HepG2 (cell line): ENCODE measurements around the gene LSM14B. TPM values are rescaled to one million over a fixed set of nuclear protein-coding genes. Genes with fewer than 3 reads are reported as not detected.
A peak's percentile ranks its signal among the peaks of the same experiment; 100 is the strongest.

Source experiments
- CENPX ChIP-seq: sonication (generic); formaldehyde crosslinking; IDR thresholded peaks from 2 replicates; pipeline ENCODE4 v1.9.0; 2021; ENCODE audit warnings: mild to moderate bottlenecking, missing genetic modification reagents, moderate library complexity
- HCFC1 ChIP-seq: fragments of 150-350 bp; IDR thresholded peaks from 2 replicates; pipeline ENCODE4 v1.6.1; 2014; ENCODE audit warnings: low read depth, low read length
- HOXA9 ChIP-seq: sonication (generic); formaldehyde crosslinking; IDR thresholded peaks from 2 replicates; pipeline ENCODE4 v1.8.1; 2022; ENCODE audit warnings: missing genetic modification reagents, mild to moderate bottlenecking, moderate library complexity, borderline replicate concordance
- KDM3A ChIP-seq: IDR thresholded peaks from 2 replicates; pipeline ENCODE4 v1.6.1; 2018; ENCODE audit warnings: low read depth, missing compliant biosample characterization
- MBNL3 ChIP-seq: fragments of 250-450 bp; sonication (Bioruptor Pico); conservative IDR thresholded peaks from 2 replicates; pipeline ENCODE4 v1.8.0; 2022; ENCODE audit warnings: mild to moderate bottlenecking, inconsistent platforms
- NRL ChIP-seq: sonication (generic); formaldehyde crosslinking; IDR thresholded peaks from 2 replicates; pipeline ENCODE4 v1.5.0; 2020; ENCODE audit warnings: missing genetic modification reagents, mild to moderate bottlenecking, moderate library complexity, borderline replicate concordance
- PTBP1 ChIP-seq: fragments of 200-400 bp; formaldehyde crosslinking; IDR thresholded peaks from 2 replicates; pipeline ENCODE4 v1.6.1; 2018; ENCODE audit warnings: low read length, low read depth; ENCODE audit not compliant: poor library complexity, severe bottlenecking
- SETDB1 ChIP-seq: sonication (generic); formaldehyde crosslinking; IDR thresholded peaks from 2 replicates; pipeline ENCODE4 v1.5.1; 2020; ENCODE audit warnings: missing genetic modification reagents, mild to moderate bottlenecking, borderline replicate concordance
- SMAD9 ChIP-seq: sonication (generic); formaldehyde crosslinking; IDR thresholded peaks from 2 replicates; pipeline ENCODE4 v1.5.1; 2020; ENCODE audit warnings: mild to moderate bottlenecking, missing genetic modification reagents
- ZFP62 ChIP-seq: sonication (generic); formaldehyde crosslinking; IDR thresholded peaks from 2 replicates; pipeline ENCODE4 v1.4.0; 2020; ENCODE audit warnings: missing genetic modification reagents
- ZMYM3 ChIP-seq: sonication (generic); formaldehyde crosslinking; IDR thresholded peaks from 2 replicates; pipeline ENCODE4 v1.5.1; 2020; ENCODE audit warnings: mild to moderate bottlenecking, missing genetic modification reagents
- ZNF207 ChIP-seq: fragments of 450-650 bp; IDR thresholded peaks from 2 replicates; pipeline ENCODE4 v1.6.1; 2016; ENCODE audit warnings: antibody characterized with exemption, borderline replicate concordance
- ZNF709 ChIP-seq: sonication (generic); formaldehyde crosslinking; IDR thresholded peaks from 2 replicates; pipeline ENCODE4 v1.5.0; 2020; ENCODE audit warnings: mild to moderate bottlenecking, missing genetic modification reagents
- ZNF761 ChIP-seq: sonication (generic); formaldehyde crosslinking; conservative IDR thresholded peaks from 2 replicates; pipeline ENCODE4 v1.4.0; 2020; ENCODE audit warnings: mild to moderate bottlenecking, missing genetic modification reagents
- ZNF788 ChIP-seq: sonication (generic); formaldehyde crosslinking; IDR thresholded peaks from 2 replicates; pipeline ENCODE4 v1.5.0; 2020; ENCODE audit warnings: mild to moderate bottlenecking, missing genetic modification reagents, borderline replicate concordance
- ZSCAN30 ChIP-seq: sonication (generic); formaldehyde crosslinking; IDR thresholded peaks from 2 replicates; pipeline ENCODE4 v1.5.0; 2020; ENCODE audit warnings: mild to moderate bottlenecking, missing genetic modification reagents
- polyA plus RNA-seq, 8 experiments: library from polyadenylated mRNA; depleted of rRNA in 3 of 8; stranded (reverse) in 7 of 8; unstranded in 1 of 8; fragments of >200 nt; fragmentation: Illumina TruSeq in 4 of 8; extraction: Trizol in 4 of 8; gene quantifications; 2 replicates each; pipeline versions ENCODE4 v1.2.1 to v1.2.3, GENCODE V29; 2011 to 2016; ENCODE audit warnings: low read depth in 4 of 8, missing spikeins in 1 of 8, mixed read lengths in 1 of 8; ENCODE audit not compliant: insufficient read depth in 1 of 8
- total RNA-seq, 5 experiments: library from RNA; depleted of rRNA; stranded (reverse); fragments of >200 nt; fragmentation: Illumina TruSeq; extraction: Trizol; gene quantifications; 2 replicates each; pipeline ENCODE4 v1.2.3, GENCODE V29; 2016; ENCODE audit warnings: low read depth in 1 of 5
- TF ChIP-seq, protein P1 (sequence below): IDR thresholded peaks from 2 replicates; pipeline ENCODE4 v1.6.1; 2012; ENCODE audit warnings: inconsistent platforms
- TF ChIP-seq, protein P2 (sequence below): sonication (generic); formaldehyde crosslinking; conservative IDR thresholded peaks from 2 replicates; pipeline ENCODE4 v1.4.0; 2020; ENCODE audit warnings: missing genetic modification reagents
- TF ChIP-seq, protein P3 (sequence below): sonication (generic); formaldehyde crosslinking; IDR thresholded peaks from 2 replicates; pipeline ENCODE4 v1.8.0; 2022; ENCODE audit warnings: low read depth, missing genetic modification reagents
- TF ChIP-seq, protein P4 (sequence below): sonication (generic); formaldehyde crosslinking; IDR thresholded peaks from 2 replicates; pipeline ENCODE4 v1.5.1; 2020; ENCODE audit warnings: missing genetic modification reagents, mild to moderate bottlenecking, borderline replicate concordance

LSM14B gene
- total and polyA plus RNA-seq, 2 of the 13 experiments (the other 11 are each of a cell fraction or from before 2014, with no cell fraction given) = 43.3 to 79.2 TPM

DNA sequence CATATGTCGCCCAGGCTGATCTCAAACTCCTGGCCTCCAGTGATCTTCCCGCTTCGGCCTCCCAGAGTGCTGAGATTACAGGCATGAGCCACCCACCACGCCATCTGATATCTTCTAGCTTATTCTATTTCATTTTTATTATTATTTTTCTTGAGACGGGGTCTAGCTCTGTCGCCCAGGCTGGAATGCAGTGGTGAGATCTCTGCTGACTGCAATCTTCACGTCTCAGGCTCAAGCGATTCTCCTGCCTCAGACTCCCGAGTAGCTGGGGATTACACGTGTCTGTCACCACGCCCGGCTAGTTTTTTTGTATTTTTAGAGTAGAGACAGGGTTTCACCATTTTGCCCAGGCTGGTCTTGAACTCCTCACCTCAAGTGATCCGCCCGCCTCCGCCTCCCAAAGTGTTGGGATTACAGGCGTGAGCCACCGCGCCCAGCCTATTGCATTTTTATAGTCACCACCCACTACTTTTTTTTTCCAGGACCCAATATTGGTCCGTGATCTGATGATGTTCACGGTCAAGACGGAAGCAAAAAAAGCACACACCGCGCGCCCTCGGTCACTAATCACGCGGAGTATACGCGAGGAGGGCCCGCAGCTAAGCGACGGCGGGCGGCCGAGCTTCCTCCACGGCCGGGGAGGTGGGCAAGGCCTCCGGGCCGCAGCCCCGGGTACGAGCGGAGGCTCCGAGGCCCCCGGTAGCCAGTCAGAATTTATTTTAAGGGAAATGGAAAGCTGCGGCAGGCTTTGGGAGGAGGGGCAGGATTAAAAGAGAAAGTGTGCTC is 1.1 kb upstream of the LSM14B start (continued):
- TF ChIP-seq, protein P1, sequence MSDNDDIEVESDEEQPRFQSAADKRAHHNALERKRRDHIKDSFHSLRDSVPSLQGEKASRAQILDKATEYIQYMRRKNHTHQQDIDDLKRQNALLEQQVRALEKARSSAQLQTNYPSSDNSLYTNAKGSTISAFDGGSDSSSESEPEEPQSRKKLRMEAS = peak; percentile 52; the same call in 1 of the 2 replicates
- TF ChIP-seq ZFP62 (CRISPR knock-in tag) (no peak), ZNF788 (peak; percentile 56; the same call in 1 of the 2 replicates), PTBP1 (peak; percentile 26), CENPX (CRISPR knock-in tag) (no peak), ZMYM3 (CRISPR knock-in tag) (peak; percentile 65), ZNF207 (no peak), SMAD9 (peak; percentile 93; the same call in 1 of the 2 replicates), ZNF709 (no peak), KDM3A (CRISPR knock-in tag) (peak; percentile 77; the same call in 1 of the 2 replicates), HCFC1 (no peak), HOXA9 (CRISPR knock-in tag) (no peak; the same call in 1 of the 2 replicates), SETDB1 (no peak), ZSCAN30 (CRISPR knock-in tag) (0 out of 2 replicates have a peak, but pooled peaks have one; percentile 60), MBNL3 (CRISPR knock-in tag) (no peak), ZNF761 (no peak), NRL (CRISPR knock-in tag) (no peak)
- TF ChIP-seq, protein P2, sequence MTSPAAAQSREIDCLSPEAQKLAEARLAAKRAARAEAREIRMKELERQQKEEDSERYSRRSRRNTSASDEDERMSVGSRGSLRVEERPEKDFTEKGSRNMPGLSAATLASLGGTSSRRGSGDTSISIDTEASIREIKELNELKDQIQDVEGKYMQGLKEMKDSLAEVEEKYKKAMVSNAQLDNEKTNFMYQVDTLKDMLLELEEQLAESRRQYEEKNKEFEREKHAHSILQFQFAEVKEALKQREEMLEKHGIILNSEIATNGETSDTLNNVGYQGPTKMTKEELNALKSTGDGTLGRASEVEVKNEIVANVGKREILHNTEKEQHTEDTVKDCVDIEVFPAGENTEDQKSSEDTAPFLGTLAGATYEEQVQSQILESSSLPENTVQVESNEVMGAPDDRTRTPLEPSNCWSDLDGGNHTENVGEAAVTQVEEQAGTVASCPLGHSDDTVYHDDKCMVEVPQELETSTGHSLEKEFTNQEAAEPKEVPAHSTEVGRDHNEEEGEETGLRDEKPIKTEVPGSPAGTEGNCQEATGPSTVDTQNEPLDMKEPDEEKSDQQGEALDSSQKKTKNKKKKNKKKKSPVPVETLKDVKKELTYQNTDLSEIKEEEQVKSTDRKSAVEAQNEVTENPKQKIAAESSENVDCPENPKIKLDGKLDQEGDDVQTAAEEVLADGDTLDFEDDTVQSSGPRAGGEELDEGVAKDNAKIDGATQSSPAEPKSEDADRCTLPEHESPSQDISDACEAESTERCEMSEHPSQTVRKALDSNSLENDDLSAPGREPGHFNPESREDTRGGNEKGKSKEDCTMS (CRISPR knock-in tag) = no peak
- TF ChIP-seq, protein P3, sequence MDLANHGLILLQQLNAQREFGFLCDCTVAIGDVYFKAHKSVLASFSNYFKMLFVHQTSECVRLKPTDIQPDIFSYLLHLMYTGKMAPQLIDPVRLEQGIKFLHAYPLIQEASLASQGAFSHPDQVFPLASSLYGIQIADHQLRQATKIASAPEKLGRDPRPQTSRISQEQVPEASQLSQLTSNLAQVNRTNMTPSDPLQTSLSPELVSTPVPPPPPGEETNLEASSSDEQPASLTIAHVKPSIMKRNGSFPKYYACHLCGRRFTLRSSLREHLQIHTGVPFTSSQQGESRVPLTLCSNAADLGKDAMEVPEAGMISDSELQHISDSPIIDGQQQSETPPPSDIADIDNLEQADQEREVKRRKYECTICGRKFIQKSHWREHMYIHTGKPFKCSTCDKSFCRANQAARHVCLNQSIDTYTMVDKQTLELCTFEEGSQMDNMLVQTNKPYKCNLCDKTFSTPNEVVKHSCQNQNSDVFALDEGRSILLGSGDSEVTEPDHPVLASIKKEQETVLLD (CRISPR knock-in tag) = peak; percentile 7; the same call in 1 of the 2 replicates
- TF ChIP-seq, protein P4, sequence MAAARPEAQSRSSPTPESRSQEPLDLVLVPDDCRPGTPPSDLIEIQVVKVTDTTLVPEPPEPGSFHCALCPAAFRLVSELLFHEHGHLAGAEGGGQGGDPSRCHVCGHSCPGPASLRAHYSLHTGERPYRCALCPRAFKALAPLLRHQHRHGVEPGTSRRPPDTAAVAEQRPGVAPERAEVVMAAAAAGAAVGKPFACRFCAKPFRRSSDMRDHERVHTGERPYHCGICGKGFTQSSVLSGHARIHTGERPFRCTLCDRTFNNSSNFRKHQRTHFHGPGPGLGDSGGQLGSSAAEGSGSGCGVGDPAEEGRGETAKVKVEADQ (CRISPR knock-in tag) = peak; percentile 11; the same call in 1 of the 2 replicates
